ENCODE results near the gene PXN.
A peak's percentile ranks its signal among the peaks of the same experiment; 100 is the strongest.
"Not testable (repeated sequence)": the region's sequence is repeated elsewhere in the genome, so short reads cannot be mapped to it uniquely, and the experiment has no call there.

Gene PXN

DNA sequence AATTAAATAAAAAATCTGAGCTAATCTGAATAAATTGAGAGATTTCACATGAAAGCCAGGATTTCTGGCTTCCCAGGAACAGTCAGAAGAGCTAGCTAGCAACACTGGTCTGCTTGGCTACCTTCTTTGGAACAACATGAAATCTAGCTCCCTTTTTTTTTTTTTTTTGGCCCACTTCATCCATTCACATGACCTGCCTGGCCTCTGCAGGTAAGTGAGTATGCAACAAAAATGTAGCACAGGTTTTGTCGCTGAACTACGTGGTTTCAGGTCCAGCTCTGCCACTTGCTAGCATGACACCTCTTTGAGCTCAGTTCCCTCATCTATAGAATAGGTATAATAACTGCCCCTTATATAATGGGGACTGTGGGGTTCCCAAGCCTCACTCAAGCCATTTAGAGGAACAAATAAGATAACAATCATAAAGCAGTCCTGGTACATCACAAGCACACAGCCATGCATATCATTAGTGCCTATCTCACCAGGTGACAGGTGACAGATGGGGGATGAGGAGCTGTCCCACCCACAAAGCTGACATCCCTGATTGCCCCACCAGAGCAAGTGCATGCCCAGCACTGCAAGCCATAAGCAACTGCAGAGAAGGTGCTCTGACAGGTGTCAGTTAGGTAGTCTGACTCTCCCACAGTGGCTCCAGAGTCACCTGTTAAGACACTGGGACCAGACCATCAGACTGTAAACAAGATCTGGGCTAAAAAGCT is 25.6 kb downstream of the PXN start:
- DNase-seq: no peak

DNA sequence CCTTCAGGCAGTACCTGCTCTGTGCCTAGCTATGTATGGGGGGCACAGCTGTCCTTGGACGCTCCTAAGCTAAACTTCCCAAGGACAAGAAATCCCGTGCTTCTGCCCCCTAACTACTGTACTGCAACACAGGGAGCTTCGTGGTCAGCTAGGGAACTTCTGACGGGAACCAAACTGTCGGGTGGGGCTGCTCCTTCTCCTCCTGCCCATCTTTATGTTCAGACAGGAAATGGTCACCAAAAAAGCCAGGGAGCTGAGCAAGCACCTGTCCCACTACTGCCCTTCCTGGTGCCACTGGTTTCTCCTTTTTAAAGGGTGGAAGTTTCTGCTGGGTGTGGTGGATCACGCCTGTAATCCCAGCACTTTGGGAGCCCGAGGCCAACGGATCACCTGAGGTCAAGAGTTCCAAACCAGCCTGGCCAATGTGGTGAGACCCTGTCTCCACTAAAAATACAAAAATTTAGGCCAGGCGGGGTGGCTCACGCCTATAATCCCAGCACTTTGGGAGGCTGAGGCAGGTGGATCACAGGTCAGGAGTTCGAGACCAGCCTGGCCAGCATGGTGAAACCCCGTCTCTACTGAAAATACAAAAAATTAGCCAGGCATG is 26.6 kb downstream of the PXN start:
- no peak for DNase-seq

GRCh38 chr12:120238217-120238616 is 27.3 kb downstream of the PXN start:
- DNase-seq: no peak

GRCh38 chr12:120237360-120238171 is 28.0 kb downstream of the PXN start:
- no peak for DNase-seq

- not testable (repeated sequence) for DNase-seq
Measured at GRCh38 chr12:120236809-120237208, 28.7 kb downstream of the PXN start.

DNA sequence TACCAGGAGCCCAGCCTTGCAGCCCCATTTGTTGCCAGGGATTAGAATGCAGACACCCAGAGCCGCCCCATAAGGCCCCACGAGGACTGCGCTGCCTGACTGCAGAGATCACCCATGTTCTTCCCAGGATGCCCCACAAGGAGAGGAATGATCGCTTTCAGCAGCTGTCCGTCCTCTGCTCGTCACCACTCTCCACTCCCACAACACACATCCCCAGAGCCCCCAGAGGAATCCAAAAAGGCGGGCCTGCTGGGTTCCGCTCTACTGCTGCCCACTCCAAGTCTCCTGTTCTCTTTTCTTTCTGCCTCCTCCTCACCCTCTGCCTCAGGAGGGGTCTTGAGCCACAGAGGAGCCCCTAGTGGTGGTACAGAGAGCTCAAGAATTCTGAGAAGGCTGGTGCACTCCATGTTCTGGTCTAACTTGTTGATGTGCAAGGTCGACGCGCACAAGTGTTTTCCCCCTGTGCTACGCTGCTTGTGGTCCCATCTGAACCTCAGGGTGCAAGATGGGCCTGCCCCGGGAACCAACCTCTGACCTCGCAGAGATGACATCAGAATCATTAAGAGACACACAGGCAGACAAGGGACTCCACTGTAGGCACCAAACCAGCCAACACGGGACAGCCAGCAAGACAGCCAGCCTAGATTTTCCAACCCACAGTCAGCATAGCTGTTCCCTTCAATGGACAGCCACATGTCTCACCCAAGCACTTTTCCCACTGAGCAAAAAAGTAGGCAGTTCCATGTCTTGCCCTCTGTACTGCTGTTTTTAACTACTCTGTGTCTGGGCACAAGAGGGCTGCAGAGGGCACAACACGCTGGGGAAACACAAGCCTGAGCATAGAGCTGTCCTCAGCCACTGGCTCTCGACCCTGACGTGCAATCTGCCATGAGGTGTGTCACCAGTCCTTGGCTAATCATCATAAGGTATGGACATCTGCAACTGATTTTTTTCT is 29.9 kb downstream of the PXN start:
- DNase-seq: no peak

GRCh38 chr12:120234643-120235368 is 30.7 kb downstream of the PXN start:
- DNase-seq: no peak

DNA sequence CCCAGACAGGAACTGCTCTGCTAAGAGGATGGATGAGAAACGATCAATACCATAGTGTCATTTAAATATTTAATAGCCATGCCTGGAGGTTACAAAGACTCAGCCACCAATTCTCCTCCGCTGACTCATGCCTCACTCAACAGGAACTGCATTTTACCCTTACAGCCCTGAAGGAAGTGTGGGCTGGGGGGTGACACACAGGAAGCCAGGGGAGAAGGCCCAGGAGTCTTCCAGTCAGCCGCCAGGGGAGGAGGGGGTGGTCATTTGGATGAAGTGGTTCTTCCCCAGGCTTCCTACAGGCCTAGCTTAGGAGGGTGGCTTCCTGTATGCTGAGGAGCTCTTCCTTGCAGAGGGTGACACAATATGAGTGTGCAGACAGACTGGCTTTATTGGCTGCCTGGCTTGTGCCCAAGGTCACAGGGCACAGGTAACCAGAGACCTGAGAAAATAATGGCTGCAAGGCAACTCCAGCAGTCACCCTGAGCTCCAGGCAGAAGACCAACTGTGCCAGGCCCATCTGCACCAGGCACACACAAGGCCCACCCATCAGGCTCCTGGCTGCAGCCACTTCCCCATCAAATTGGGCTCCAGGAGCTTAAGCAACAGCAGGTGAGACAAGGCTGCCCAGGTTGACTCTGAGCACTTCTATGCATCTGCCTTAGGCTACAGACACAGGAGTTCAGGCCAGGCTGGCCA is 34.1 kb downstream of the PXN start:
- peak; percentile 85 for DNase-seq

- no peak for DNase-seq
Measured at GRCh38 chr12:120230974-120231315, 34.6 kb downstream of the PXN start.

GRCh38 chr12:120230326-120230973 is 35.1 kb downstream of the PXN start:
- no peak for DNase-seq

DNA sequence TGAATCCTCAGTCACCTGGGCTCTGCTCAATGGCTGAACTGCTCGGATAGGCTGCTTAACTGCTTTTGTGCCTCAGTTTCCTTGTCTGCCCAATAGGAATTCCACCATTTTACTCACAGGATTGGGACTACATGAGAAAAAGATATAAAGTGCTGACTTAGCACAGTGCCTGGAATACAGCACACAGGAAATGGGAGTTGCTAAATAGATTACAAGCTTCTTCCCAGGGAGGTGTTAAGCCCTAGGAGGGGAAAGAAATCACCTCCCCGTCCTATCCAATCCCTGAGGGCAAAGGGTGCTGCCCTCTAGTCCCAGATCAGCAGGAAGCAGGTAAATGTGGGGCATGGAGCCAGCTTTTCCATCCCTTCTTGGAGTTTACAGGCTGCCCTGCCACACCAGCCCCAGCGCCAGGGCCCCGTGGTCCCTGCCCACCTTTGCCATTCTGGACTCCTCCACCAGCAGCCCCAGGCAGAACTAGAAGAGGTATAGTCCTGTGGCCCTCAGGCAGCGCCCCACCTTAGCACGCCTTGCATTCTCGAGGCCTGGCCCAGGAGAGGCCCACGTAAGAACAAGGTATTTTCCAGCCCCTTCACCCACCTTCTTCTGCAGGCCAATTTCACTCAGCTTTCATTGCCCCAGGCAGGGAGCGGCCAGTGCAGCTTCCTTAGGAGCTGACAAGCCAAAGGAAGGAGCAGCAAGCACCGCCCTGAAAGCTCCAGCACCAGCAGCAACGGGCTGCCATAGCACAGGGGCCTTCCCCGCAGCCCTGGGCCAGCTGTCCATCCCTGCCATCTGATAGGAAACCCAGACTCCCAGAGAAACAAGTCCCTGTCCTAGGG is 35.8 kb downstream of the PXN start:
- DNase-seq: no peak

- DNase-seq: no peak
Measured at GRCh38 chr12:120229071-120229486, 36.5 kb downstream of the PXN start.

GRCh38 chr12:120228291-120229070 is 37.0 kb downstream of the PXN start:
- DNase-seq: peak; percentile 97

DNA sequence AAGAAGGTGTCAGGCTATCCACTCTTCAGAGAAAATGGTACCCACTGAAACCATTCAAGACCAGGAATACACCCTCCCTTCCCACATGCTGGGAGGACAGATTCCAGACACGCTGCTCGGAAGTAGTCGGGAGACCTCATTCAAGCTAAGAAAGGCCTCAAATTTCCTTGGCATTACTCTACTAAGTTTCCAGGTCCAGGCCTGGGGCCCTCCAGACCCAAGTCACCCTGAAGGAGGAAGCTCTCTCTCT is 37.6 kb downstream of the PXN start:
- DNase-seq: no peak

- no peak for DNase-seq
Measured at GRCh38 chr12:120227233-120228040, 38.1 kb downstream of the PXN start.

DNA sequence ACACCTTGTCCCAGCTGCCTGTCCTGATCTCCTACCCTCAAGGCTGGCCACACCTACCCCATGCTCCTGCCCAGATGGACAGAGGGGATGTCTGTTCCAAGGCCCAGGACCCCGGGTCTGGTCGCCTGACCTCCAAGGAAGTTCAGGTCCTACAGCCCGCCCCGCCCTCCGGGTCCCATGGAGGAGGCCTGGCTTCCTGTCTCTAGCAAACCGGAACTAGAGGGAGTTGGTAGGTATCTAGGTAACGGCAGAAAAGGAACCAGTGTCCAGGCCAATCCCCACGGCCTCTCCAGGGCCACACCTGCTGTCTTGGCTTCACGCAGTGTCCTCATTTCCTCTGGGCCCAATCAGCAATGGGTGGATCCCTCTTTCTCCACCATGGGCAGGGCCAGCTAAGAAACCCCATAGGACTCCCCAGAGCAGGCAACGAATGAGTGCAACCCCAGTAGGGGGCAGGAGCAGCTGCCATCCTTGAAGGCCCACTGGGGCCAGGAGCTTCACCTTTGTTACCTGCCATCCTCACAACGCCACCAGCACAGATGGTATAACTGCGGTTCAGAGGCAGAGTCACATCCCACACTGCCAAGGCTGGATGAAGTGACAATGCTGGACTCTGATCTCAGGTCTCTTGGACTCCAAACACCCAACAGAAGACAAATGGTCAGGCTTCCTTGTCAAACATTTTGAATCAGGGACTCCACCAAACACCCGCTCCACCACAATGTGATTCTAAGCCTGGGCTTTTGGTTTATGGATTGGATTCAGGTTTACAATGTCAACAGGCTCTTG is 39.5 kb downstream of the PXN start:
- no peak for DNase-seq

DNA sequence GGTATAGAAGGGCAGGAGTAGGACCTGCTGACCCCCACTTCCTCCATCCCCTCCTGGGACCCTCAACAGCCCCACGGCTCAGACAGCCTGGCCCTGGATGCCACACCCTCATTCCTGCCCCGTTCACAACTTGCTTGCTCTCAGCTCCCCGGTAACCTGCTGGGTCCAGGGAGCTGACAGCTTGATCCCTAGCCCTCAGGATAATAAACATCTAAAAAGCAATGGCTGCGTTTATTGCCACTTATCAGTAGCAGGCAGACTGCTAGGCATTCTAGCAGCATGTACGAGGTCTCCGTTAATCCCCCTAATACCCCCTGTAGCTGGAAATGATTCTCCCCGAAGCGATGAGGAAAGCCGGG is 40.4 kb downstream of the PXN start:
- no peak for DNase-seq

Measured in activated CD8-positive, alpha-beta memory T cell treated with anti-CD3 and anti-CD28 coated beads for 24 hours (primary cell).